K562 (cell line): Measurements from ENCODE around the gene SZT2. TPM values are rescaled to one million over a fixed set of nuclear protein-coding genes. Genes with fewer than 3 reads are reported as not detected.
A peak's percentile ranks its signal among the peaks of the same experiment; 100 is the strongest.

Experiments used
- ATF1 ChIP-seq, 2 experiments: fragments of 450-650 bp in 1 of 2; IDR thresholded peaks; 2 replicates each; pipeline ENCODE4 v1.6.1; 2016; ENCODE audit warnings: missing compliant biosample characterization in 1 of 2, missing genetic modification characterization in 1 of 2
- CBX2 ChIP-seq: fragments of 200-600 bp; sonication (generic); IDR thresholded peaks from one replicate; pipeline ENCODE4 v1.6.1; 2012; ENCODE audit warnings: mild to moderate bottlenecking, low read length, inconsistent platforms; ENCODE audit not compliant: insufficient read depth, poor library complexity, severe bottlenecking
- CBX5 ChIP-seq: IDR thresholded peaks from 2 replicates; pipeline ENCODE4 v1.6.1; 2014; ENCODE audit warnings: low read depth, borderline replicate concordance
- CHCHD3 ChIP-seq: fragments of 250-450 bp; sonication (Bioruptor Pico); IDR thresholded peaks from 2 replicates; pipeline ENCODE4 v2.1.2; 2022; ENCODE audit warnings: mild to moderate bottlenecking
- DACH1 ChIP-seq: fragments of 450-650 bp; IDR thresholded peaks from 2 replicates; pipeline ENCODE4 v1.6.1; 2018; ENCODE audit not compliant: partially characterized antibody
- DNMT1 ChIP-seq: fragments of 450-650 bp; IDR thresholded peaks from 2 replicates; pipeline ENCODE4 v1.6.1; 2016; ENCODE audit warnings: antibody characterized with exemption, mild to moderate bottlenecking
- DPF2 ChIP-seq: fragments of 450-650 bp; IDR thresholded peaks from 2 replicates; pipeline ENCODE4 v1.6.1; 2016
- E2F8 ChIP-seq: fragments of 450-650 bp; IDR thresholded peaks from 2 replicates; pipeline ENCODE4 v1.7.1; 2018; ENCODE audit warnings: mild to moderate bottlenecking, low read depth; ENCODE audit not compliant: partially characterized antibody
- ERF ChIP-seq: fragments of 450-650 bp; formaldehyde crosslinking; IDR thresholded peaks from 2 replicates; pipeline ENCODE4 v1.4.0; 2020; ENCODE audit warnings: mild to moderate bottlenecking, mixed read lengths
- FOXA1 ChIP-seq: fragments of 450-650 bp; IDR thresholded peaks from 2 replicates; pipeline ENCODE4 v1.6.1; 2016; ENCODE audit warnings: mild to moderate bottlenecking, borderline replicate concordance
- HCFC1 ChIP-seq: IDR thresholded peaks from 2 replicates; pipeline ENCODE4 v1.6.1; 2012; ENCODE audit warnings: low read depth, low read length, improper control_type of control experiment
- HLTF ChIP-seq: fragments of 450-650 bp; IDR thresholded peaks from 2 replicates; pipeline ENCODE4 v1.6.1; 2016
- HNRNPH1 ChIP-seq: fragments of 200-400 bp; formaldehyde crosslinking; optimal IDR thresholded peaks from 2 replicates; pipeline ENCODE3; 2017; ENCODE audit warnings: low read depth, mild to moderate bottlenecking, low read length, moderate library complexity
- LARP7 ChIP-seq: fragments of 450-650 bp; IDR thresholded peaks from 2 replicates; pipeline ENCODE4 v1.6.1; 2016
- MAZ ChIP-seq, 2 experiments: fragments of 450-650 bp in 1 of 2; sonication (generic) in 1 of 2; formaldehyde crosslinking; IDR thresholded peaks in 1 of 2; conservative IDR thresholded peaks in 1 of 2; 2 replicates each; pipeline versions ENCODE4 v1.4.0 to v1.5.0; 2020; ENCODE audit warnings: mild to moderate bottlenecking in 1 of 2, missing genetic modification reagents in 1 of 2
- MEIS2 ChIP-seq: fragments of 450-650 bp; IDR thresholded peaks from 2 replicates; pipeline ENCODE4 v1.6.1; 2014; ENCODE audit warnings: mild to moderate bottlenecking; ENCODE audit not compliant: partially characterized antibody
- NR4A1 ChIP-seq, 2 experiments: fragments of 250-450 bp in 1 of 2; fragments of 450-650 bp in 1 of 2; sonication (Bioruptor Pico) in 1 of 2; IDR thresholded peaks; 2 replicates each; pipeline versions ENCODE4 v1.4.0 to v1.6.1; 2016 to 2020; ENCODE audit warnings: mild to moderate bottlenecking in 2 of 2, missing compliant biosample characterization in 1 of 2, missing genetic modification characterization in 1 of 2, moderate library complexity in 1 of 2
- OTX1 ChIP-seq: fragments of 450-650 bp; formaldehyde crosslinking; IDR thresholded peaks from 2 replicates; pipeline ENCODE4 v1.4.0; 2022; ENCODE audit warnings: mild to moderate bottlenecking
- STAT6 ChIP-seq: sonication (generic); formaldehyde crosslinking; IDR thresholded peaks from 2 replicates; pipeline ENCODE4 v1.8.1; 2023; ENCODE audit warnings: mild to moderate bottlenecking, missing genetic modification reagents
- ZKSCAN3 ChIP-seq: fragments of 250-450 bp; sonication (Bioruptor Pico); IDR thresholded peaks from 2 replicates; pipeline ENCODE4 v1.4.0; 2020
- ZNF124 ChIP-seq: sonication (generic); formaldehyde crosslinking; IDR thresholded peaks from 2 replicates; pipeline ENCODE4 v1.8.1; 2022; ENCODE audit warnings: missing genetic modification reagents
- ZNF140 ChIP-seq: fragments of 250-450 bp; sonication (Bioruptor Pico); IDR thresholded peaks from 2 replicates; pipeline ENCODE4 v1.8.0; 2021; ENCODE audit warnings: moderate library complexity, mild to moderate bottlenecking, inconsistent platforms
- ZNF274 ChIP-seq: IDR thresholded peaks from 2 replicates; pipeline ENCODE4 v1.6.1; 2011; ENCODE audit warnings: low read depth, mild to moderate bottlenecking, low read length, moderate library complexity, borderline replicate concordance
- polyA plus RNA-seq, 8 experiments: library from polyadenylated mRNA; depleted of rRNA in 4 of 8; stranded (reverse) in 5 of 8; unstranded in 3 of 8; fragments of >200 nt; fragmentation: Nextera tagmentation in 2 of 8; fragmentation: Illumina TruSeq in 1 of 8; extraction: Ambion mirVana in 2 of 8; extraction: Trizol in 1 of 8; gene quantifications; 2 replicates each; pipeline versions ENCODE4 v1.2.1 to v1.2.3, GENCODE V29; 2011 to 2014; ENCODE audit warnings: inconsistent platforms in 1 of 8, missing spikeins in 1 of 8
- total RNA-seq, 7 experiments: library from RNA; depleted of rRNA in 6 of 7; stranded (reverse); fragments of >200 nt in 6 of 7; fragmentation: Illumina TruSeq in 2 of 7; extraction: Trizol in 2 of 7; gene quantifications; 2 replicates each; pipeline versions ENCODE4 v1.2.1 to v1.2.3, GENCODE V29; 2011 to 2021; ENCODE audit warnings: low replicate concordance in 1 of 7

The SZT2 gene
- total and polyA plus RNA-seq, 9 of the 15 experiments (the other 6 are each of a cell fraction or from before 2014, with no cell fraction given): 0.88 to 31.0 (median 12.8) TPM

GRCh38 chr1:43389326-43390313 lies at the start of gene SZT2, which contains the start of gene MED8 (continued):
- TF ChIP-seq ZNF274: no peak
- TF ChIP-seq MEIS2: no peak
- TF ChIP-seq HLTF: peak; percentile 86
- TF ChIP-seq HCFC1: peak; percentile 73
- TF ChIP-seq CBX5: no peak
- TF ChIP-seq E2F8: peak; percentile 90
- peak; percentile 81; the same call in 1 of the 2 replicates for TF ChIP-seq LARP7
- TF ChIP-seq DACH1: no peak
- no peak for TF ChIP-seq ATF1 (CRISPR knock-in tag; IDR thresholded peaks at IDR 0.05)
- peak; percentile 94 for TF ChIP-seq ATF1 (tag; IDR thresholded peaks at IDR 0.05)
- TF ChIP-seq HNRNPH1: no peak
- TF ChIP-seq DNMT1: no peak
- no peak for TF ChIP-seq CBX2
- TF ChIP-seq ERF (CRISPR knock-in tag): peak; percentile 41; the same call in 1 of the 2 replicates
- peak; percentile 82 for TF ChIP-seq DPF2
- TF ChIP-seq STAT6: peak; percentile 11; the same call in 1 of the 2 replicates
- TF ChIP-seq ZNF124 (CRISPR knock-in tag): no peak
- TF ChIP-seq CHCHD3 (CRISPR knock-in tag): no peak
- no peak for TF ChIP-seq NR4A1 (CRISPR knock-in tag; IDR thresholded peaks at IDR 0.05)
- TF ChIP-seq NR4A1 (tag; IDR thresholded peaks at IDR 0.05): no peak
- peak; percentile 82 for TF ChIP-seq OTX1
- TF ChIP-seq ZKSCAN3 (CRISPR knock-in tag): no peak
- no peak for TF ChIP-seq ZNF140 (CRISPR knock-in tag)
- TF ChIP-seq FOXA1: no peak
- TF ChIP-seq MAZ (CRISPR knock-in tag; conservative IDR thresholded peaks at IDR 0.05 in 1 of 2, IDR thresholded peaks at IDR 0.05 in 1 of 2): peak; percentile 56 to 61; a peak in 1 of 4 replicates
